Right hindlimb (tissue), 1 donor: ENCODE data around the gene CCDC124.
A peak's percentile ranks its signal among the peaks of the same experiment; 100 is the strongest.
"Not testable (repeated sequence)": the region's sequence is repeated elsewhere in the genome, so short reads cannot be mapped to it uniquely, and the experiment has no call there.

Source experiments
- DNase-seq: peaks from one replicate; pipeline ENCODE4 v3.0.0-alpha.2; 2018

CCDC124 gene

GRCh38 chr19:17932485-17933338 lies at the start of gene CCDC124:
Gene CCDC124 (plus strand): TSS chr19:17933015. CDS start chr19:17936421, 3,406 bp downstream.
- peak; percentile 92 for DNase-seq

GRCh38 chr19:17883627-17884410 lies 49.0 kb upstream of the CCDC124 start:
- DNase-seq: no peak

- no peak for DNase-seq
Measured at GRCh38 chr19:17886515-17886914, 46.3 kb upstream of the CCDC124 start.

- DNase-seq: not testable (repeated sequence)
Measured at GRCh38 chr19:17887221-17887620, 45.6 kb upstream of the CCDC124 start.

GRCh38 chr19:17888260-17888659 lies 44.6 kb upstream of the CCDC124 start:
- no peak for DNase-seq

GRCh38 chr19:17889609-17890214 lies 43.1 kb upstream of the CCDC124 start:
- DNase-seq: peak; percentile 70

GRCh38 chr19:17893766-17894165 lies 39.0 kb upstream of the CCDC124 start:
- no peak for DNase-seq

GRCh38 chr19:17902701-17903100 lies 30.1 kb upstream of the CCDC124 start:
- DNase-seq: no peak

GRCh38 chr19:17908244-17908643 lies 24.6 kb upstream of the CCDC124 start:
- DNase-seq: no peak

GRCh38 chr19:17909003-17909732 lies 23.6 kb upstream of the CCDC124 start:
- DNase-seq: no peak

- no peak for DNase-seq
Measured at GRCh38 chr19:17910791-17911360, 21.9 kb upstream of the CCDC124 start.

- DNase-seq: no peak
Measured at GRCh38 chr19:17915940-17916593, 16.7 kb upstream of the CCDC124 start.

- not testable (repeated sequence) for DNase-seq
Measured at GRCh38 chr19:17918151-17918550, 14.7 kb upstream of the CCDC124 start.

- DNase-seq: not testable (repeated sequence)
Measured at GRCh38 chr19:17919122-17919521, 13.7 kb upstream of the CCDC124 start.

- DNase-seq: no peak
Measured at GRCh38 chr19:17920527-17920926, 12.3 kb upstream of the CCDC124 start.

GRCh38 chr19:17922138-17922537 lies 10.7 kb upstream of the CCDC124 start:
- DNase-seq: no peak

- DNase-seq: no peak
Measured at GRCh38 chr19:17926044-17926443, 6.8 kb upstream of the CCDC124 start.

GRCh38 chr19:17929056-17929455 lies 3.8 kb upstream of the CCDC124 start:
- no peak for DNase-seq

- DNase-seq: peak; percentile 24
Measured at GRCh38 chr19:17931532-17932191, 1.2 kb upstream of the CCDC124 start.

- DNase-seq: no peak
Measured at GRCh38 chr19:17933414-17934129, 757 bp downstream of the CCDC124 start.

GRCh38 chr19:17936379-17936778 lies 3.6 kb downstream of the CCDC124 start:
- no peak for DNase-seq
